Upper lobe of left lung (tissue), 4 donors: ENCODE data around the gene SELENOM.

Experiments
- CTCF ChIP-seq, 6 experiments: fragments of 450-650 bp in 4 of 6; fragments of 200-600 bp in 2 of 6; sonication (generic) in 2 of 6; IDR thresholded peaks; one replicate each; pipeline ENCODE4 v1.5.1; 2016 to 2019; ENCODE audit warnings: antibody characterized with exemption in 6 of 6
- EP300 ChIP-seq, 4 donors: sonication (generic); formaldehyde crosslinking; IDR thresholded peaks; one replicate each; pipeline ENCODE4 v1.5.1; 2017; ENCODE audit warnings: antibody characterized with exemption in 4 of 4, control low read depth in 2 of 4
- POLR2A ChIP-seq, 4 donors: fragments of 450-650 bp; IDR thresholded peaks; one replicate each; pipeline ENCODE4 v1.5.1; 2016 to 2017; ENCODE audit warnings: antibody characterized with exemption in 4 of 4, mild to moderate bottlenecking in 2 of 4
- POLR2AphosphoS5 ChIP-seq, 2 donors: sonication (generic); formaldehyde crosslinking; IDR thresholded peaks; one replicate each; pipeline ENCODE4 v1.5.1; 2017; ENCODE audit warnings: antibody characterized with exemption in 2 of 2

GRCh38 chr22:31099386-31099785 is 8.0 kb downstream of the SELENOM start:
- TF ChIP-seq CTCF (IDR thresholded peaks at IDR 0.05) (no peak), POLR2A (IDR thresholded peaks at IDR 0.05) (no peak), POLR2AphosphoS5 (IDR thresholded peaks at IDR 0.05) (no peak), EP300 (IDR thresholded peaks at IDR 0.05) (no peak)
